CD4-positive, alpha-beta T cell treated with Interleukin-4 for 4 hours (primary cell): ENCODE measurements around the gene UPB1.
"Not testable (repeated sequence)": the region's sequence is repeated elsewhere in the genome, so short reads cannot be mapped to it uniquely, and the experiment has no call there.

Experiments used
- DNase-seq: peaks from one replicate; pipeline ENCODE4 v3.0.0-alpha.2; 2020

The UPB1 gene

GRCh38 chr22:24536089-24536488 is 41.0 kb downstream of the UPB1 start:
- DNase-seq = no peak

DNA sequence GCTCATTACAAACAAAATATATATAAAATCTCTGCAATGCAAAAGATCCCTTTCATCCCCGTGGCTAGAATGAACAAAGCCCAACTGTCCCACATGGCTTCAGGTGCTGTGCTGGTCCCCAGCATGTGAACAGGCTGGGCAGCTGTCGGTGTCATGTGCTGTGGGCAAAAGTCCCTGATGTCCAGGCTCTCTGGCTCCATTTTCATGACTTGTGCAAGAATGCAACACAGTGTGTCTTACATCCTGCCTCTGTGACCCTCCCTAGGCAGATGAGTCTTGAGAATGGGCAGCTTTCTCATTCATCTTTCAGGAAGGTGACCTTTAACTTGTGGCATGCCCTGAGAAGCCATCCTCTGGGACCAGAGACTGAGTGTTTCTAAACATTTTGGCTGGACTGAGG is 45.3 kb downstream of the UPB1 start:
- DNase-seq = no peak

DNA sequence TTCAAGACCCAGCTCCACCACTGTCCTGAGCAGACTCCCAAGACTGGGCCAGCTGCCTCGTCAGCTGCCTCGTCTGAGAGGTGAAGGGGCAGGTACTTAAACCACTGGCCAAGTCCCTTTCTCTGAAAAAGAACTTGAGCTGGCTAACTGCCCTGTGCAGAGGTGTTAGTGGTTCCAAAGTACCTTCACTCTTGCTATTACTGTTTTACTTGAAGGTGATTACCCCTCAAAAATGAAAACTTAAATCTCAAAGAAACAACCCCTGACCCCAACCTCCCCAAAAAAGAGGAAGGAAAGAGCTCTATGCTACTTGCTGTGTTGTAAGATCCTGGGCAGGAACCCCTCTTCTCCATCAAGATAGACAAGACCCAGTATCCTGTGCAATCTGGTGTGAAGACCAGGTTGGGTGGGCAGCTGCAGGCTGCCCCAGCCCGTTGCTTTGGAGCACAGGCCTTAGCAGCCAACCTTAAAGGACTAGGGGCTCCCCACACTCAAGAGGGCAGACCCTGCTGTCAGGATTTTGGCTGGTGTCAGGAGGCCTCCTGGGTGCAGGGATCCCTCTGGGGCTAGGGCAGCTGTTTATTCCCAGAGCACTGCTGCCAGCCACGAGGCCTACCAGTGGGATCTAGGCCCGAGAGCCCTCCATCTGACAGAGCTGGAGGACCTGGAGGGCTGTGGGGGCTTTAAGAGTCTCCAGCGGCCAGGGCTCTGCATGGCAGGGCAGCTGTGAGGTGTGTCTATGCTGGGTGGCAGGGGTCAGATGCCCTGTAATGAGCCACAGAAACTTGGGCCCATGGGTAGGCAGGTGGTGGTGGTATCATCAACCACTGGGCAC is 46.8 kb downstream of the UPB1 start:
- DNase-seq = no peak

DNA sequence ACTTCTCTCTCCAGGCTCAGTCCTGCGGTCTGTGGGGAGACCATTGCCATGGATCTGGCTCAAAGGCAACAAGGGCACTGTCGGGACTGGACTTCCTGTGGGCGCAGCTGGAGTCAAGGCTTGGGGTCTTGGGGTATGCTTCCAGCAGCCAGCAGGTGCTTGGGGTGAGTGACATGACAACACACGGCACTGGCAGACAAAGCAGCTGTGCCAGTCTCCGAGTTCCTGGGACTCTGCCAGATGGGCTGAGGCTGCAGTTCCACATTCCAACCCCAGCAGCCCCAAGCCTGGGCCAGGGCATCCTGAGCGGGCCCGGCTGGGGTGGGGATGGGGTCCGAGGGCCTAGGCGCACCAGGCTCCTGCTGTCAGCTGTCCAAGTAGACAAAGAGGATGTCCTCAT is 47.5 kb downstream of the UPB1 start:
- DNase-seq = no peak

- DNase-seq = no peak
Observed at GRCh38 chr22:24543185-24543601, 48.1 kb downstream of the UPB1 start.

DNA sequence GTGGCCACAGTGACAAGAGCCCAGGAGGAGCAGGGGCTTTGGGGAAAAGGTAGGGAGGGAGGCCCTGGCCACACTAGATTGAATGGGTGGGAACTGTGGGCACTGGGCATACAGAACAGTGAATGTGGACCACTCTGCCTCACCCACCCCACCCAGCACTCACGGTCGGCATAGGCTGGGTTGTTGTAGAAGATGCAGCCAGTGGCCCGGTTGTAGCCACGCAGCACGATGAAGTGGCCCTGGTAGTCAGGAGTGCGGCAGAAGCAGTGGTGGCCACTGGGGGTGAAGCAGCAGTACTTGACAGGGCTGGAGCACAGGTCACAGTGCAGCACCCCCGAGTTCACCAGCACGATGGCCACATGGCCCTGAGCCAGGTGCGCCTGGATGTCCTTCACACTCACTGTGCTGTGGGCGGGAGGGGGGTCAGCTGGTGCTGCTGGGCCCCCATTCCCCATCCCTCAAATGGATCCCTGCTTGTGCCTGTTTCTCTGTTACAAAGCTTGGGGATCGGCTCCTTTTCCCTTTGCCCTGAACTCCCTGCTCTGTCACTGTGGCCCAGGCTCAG is 48.6 kb downstream of the UPB1 start:
- no peak for DNase-seq

DNA sequence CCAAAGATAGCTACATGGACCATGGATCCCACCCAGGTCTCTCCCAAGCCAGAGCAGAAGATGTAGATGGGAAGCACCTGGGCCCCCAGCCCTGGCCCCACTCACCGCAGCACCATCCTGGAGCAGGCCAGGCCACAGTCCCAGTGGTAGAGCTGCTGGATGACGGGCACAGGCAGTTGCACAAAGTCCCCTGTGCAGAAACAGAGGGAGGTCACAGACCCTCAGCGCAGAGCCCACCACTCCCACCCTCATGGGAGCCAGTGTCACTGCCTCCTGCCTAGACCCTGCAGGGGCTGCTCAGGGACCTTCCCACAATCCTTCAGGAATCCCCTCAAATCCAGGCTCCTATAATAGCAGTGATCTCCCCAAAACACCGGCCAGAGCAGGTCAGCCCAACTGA is 53.7 kb downstream of the UPB1 start:
- no peak for DNase-seq

DNA sequence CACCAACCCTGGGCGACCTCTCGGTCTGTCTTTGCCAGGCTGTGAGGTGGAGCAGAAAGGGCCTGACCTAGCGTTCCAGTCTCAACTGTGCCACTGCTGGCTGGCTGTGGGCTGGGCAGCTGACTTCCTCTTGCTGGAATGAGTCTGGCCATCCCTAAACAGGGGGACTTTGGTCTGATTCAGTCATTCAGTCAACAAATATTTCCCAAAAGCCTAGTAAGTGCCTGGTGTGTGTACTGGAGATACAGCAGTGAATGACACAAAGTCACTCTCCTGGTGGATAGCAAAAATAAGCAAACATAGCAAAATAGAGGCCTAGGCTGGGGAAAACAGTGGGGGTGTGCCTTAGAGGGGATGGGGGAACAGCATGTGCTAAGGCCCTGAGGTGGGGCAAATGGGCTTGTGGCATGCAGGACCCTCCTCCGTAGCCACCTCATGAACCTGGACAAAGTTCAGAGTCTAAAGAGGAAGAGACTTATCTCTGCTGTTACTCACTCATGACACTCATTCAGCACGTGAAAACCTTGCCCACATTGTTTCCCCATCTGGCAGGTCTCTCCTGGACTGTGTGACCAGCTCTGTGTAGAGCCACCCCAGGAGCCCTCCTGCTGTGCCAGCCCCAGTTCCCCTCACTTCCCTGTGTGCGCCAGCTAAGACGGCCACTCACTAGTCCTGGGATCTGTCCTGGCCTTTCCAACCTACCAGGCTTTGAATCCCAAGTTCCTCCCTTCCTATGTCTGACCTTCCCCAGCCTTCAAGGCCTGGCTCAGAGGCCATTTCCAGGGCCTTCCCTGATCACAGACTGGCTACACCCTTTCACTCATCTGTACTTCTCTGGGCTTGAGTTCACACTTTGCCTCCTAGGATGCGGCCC is 55.1 kb downstream of the UPB1 start:
- no peak for DNase-seq

DNA sequence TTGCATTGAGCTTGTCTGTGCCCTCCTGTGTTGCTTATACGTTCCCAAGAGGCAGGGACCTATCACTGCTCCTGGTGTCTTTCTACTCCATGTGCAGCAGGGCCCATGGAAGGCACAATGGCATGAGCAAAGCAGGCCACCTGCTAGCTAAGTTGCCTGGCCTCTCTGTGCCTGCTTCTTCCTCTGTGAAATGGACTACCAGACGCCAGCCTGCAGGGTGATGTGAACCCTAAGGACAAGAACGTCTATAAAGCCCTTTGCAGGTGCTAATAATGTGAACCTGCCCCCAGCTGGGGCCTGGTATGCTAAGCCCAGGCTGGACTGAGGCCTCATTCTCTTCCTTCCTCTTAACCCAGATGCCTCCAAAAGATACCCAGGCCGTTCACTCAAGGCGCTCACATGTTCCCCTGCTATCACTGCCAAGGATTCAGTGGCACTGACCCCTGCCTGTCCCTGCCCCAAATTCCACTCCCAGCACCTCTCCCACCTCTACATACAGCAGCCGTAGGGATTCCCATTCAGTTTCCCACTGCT is 55.8 kb downstream of the UPB1 start:
- DNase-seq = no peak

DNA sequence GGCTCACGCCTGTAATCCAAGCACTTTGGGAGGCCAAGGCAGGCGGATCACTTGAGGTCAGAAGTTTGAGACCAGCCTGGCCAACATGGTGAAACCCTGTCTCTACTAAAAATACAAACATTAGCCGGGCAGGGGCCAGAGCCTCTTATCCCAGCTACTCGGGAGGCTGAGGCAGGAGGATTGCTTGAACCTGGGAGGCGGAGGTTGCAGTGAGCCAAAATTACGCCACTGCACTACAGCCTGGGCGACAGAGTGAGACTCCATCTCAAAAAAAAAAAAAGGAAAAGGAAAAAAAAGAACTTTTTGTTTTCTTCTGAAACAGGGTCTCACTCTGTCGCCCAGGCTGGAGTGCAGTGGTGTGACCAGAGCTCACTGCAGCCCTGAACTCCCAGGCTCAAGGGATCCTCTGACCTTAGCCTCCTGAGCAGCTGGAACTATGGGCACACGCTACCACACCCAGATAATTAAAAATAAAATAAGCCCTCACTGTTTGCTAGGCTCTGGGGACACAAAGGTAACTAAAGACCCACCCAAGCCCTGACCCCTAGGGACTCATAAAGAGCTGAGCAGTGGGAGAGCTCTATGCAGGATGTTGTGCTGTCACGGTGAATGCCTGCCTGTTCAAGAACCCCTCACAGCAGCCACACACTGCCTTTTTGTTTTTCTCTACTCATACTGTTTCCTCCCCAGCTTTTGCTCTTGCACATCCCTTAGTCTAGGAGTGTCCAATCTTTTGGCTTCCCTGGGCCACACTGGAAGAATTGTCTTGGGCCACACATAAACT is 57.6 kb downstream of the UPB1 start:
- not testable (repeated sequence) for DNase-seq

DNA sequence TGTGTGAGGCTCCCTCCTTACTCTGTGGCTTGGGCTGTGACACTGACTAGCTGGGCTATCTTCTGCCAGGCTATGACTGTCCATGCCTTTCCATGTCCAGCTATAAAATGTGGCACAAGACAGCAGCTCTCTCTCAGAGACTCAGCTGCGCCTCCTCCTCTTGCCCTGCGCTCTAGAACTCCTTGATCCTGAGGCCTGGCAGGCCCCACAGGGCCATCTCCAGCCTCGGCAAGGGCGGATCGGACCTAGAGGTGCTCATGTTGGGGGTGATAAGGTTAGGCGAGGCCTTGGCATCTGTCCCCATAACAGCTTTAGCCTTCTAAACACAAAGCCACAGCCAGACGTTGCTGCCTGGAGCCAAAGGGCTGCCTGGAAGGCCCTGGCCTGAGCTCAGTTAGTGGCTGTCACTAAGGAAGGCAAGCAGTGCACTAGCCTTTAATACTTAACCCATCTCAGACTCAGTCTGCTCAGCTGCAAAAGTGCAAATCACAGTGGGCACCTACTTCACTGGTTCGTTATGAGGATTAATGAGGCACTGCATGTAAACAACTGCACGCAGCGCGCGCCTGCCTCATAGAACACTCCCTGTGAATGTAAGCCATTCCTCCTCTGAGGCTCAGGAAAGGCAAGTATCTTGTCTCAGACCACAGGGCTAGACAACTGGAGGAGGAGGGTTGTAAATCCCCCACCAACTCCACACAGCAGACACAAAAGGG is 58.6 kb downstream of the UPB1 start:
- DNase-seq = no peak

- DNase-seq = no peak
Observed at GRCh38 chr22:24554313-24555164, 59.4 kb downstream of the UPB1 start, which contains the start of gene GUCD1. GUCD1 (minus strand) TSS chr22:24555138; CDS start chr22:24554991, 147 bp downstream.

GRCh38 chr22:24555165-24556039 is 60.3 kb downstream of the UPB1 start, which contains the start of gene SNRPD3:
SNRPD3 (plus strand) TSS chr22:24555999; CDS start chr22:24557675, 1,676 bp downstream.
- peak; percentile 99 for DNase-seq

- DNase-seq = no peak
Observed at GRCh38 chr22:24559471-24559870, 64.3 kb downstream of the UPB1 start.

- DNase-seq = no peak
Observed at GRCh38 chr22:24563246-24563645, 68.1 kb downstream of the UPB1 start.

DNA sequence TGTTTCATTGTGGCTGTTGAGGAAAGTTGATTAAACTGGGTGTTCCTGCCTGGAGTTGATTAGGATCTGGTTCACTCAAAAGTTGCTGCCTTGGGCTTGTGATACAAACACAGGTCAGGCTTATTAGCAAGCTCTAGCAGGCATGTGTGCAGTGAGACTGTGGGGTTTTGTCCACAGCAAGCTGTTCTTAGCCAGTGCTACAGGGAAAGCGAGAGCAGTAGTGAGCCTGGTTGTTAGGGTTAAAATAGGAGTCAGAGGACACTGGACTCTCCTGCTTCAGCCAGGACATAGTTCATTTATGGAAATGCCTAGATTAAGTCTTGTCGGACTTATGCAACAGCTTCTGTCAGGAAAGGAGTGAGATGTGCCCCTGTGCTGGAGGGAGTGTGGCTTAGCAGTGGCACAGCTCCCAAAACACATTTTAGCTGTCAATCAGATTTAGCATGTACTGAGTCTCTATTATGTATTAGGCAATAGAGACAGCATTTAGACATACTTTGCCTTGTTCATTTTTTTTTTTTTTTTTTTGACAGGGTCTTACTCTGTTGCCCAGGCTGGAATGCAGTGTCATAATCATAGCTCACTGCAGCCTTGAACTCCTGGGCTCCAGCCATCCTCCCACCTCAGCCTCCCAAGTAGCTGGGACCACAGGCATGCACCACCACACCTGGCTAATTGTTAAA is 69.4 kb downstream of the UPB1 start:
- DNase-seq = no peak

DNA sequence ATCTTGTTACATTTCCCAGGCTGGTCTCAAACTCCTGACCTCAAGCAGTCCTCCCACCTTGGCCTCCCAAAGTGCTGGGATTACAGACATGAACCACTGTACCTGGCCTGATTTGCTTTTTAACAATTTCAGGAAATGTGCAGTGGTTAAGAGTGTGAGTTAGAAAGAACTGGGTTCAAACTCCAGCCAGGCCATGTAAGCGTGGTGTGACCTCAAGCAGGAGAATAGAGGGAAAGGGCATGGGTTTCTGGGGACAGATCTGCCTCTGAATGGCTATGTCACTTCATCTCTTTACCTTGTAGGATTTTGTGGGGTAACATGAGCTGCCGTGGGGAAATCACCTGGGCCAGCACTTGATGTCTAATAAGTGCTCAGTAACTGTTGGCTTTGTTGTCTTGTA is 69.9 kb downstream of the UPB1 start:
- no peak for DNase-seq

DNA sequence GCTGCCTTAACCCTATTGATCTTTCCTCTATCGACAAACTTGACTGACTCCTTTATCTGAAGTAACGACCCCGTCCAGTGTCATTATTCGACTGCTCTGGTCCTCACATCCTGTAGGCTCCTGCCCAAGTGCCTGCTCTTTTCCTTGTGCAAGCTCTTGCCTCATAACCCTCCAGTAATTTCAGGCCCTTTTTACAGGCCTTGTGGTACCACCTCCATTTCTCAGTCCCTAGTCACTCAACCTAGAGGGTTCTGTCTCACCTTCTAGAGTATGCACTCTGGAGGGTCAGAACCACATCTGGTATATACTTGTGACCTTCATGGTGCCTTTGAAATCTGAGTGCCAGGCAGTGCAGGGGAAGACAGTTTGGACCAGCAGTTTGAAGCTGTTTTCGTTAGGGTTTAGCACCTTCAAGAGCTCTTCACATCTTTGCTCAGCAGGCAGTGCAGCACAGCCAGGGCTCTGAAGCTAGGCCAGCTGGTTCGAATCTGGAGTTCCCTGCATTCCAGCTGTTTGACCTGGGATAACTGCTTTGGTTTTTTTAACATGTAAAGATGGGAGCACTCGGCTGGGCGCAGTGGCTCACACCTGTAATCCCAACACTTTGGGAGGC is 71.9 kb downstream of the UPB1 start:
- DNase-seq = no peak

DNA sequence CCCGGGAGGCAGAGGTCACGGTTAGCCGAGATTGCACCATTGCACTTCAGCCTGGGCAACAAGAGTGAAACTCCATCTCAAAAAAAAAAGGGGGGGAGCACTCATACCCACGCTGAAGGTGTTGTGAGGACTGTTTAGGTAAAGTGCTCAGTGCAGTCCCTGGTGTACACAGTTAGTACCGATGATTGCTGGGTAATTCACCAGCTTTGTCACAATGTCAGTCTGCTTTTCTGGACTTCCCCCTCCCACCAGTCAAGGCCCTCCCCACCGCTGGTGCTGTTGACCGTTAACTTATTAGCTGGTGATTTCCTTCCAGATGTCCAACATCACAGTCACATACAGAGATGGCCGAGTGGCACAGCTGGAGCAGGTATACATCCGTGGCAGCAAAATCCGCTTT is 72.5 kb downstream of the UPB1 start:
- DNase-seq = no peak
